HepG2 (cell line): ENCODE results near the gene GNB4.

ENCODE experiments used
- AGO1 ChIP-seq: fragments of 200-400 bp; formaldehyde crosslinking; IDR thresholded peaks from 2 replicates; pipeline ENCODE4 v1.6.1; 2017; ENCODE audit warnings: mild to moderate bottlenecking, low read depth, low read length, moderate library complexity; ENCODE audit not compliant: poor library complexity, severe bottlenecking
- BRCA1 ChIP-seq: sonication (generic); formaldehyde crosslinking; IDR thresholded peaks from 2 replicates; pipeline ENCODE4 v1.4.0; 2020; ENCODE audit warnings: missing genetic modification reagents
- CTCF ChIP-seq: sonication (generic); formaldehyde crosslinking; IDR thresholded peaks from 2 replicates; pipeline ENCODE4 v1.5.0; 2020; ENCODE audit warnings: mild to moderate bottlenecking, missing genetic modification reagents, moderate library complexity
- IKZF1 ChIP-seq: fragments of 450-650 bp; IDR thresholded peaks from 2 replicates; pipeline ENCODE4 v1.7.1; 2016
- MXD4 ChIP-seq: IDR thresholded peaks from 2 replicates; pipeline ENCODE4 v1.6.1; 2016; ENCODE audit warnings: mild to moderate bottlenecking, missing biosample characterization, missing genetic modification reagents
- NR2C2 ChIP-seq: sonication (generic); formaldehyde crosslinking; IDR thresholded peaks from 2 replicates; pipeline ENCODE4 v1.4.0; 2020; ENCODE audit warnings: missing genetic modification reagents, mild to moderate bottlenecking, moderate library complexity, borderline replicate concordance
- RFX3 ChIP-seq: IDR thresholded peaks from 2 replicates; pipeline ENCODE4 v1.6.1; 2016; ENCODE audit warnings: missing biosample characterization, missing genetic modification reagents
- TAF1 ChIP-seq: sonication (generic); formaldehyde crosslinking; IDR thresholded peaks from 2 replicates; pipeline ENCODE4 v1.4.0; 2020; ENCODE audit warnings: missing genetic modification reagents
- TBP ChIP-seq: sonication (generic); formaldehyde crosslinking; IDR thresholded peaks from 2 replicates; pipeline ENCODE4 v1.5.0; 2020; ENCODE audit warnings: missing genetic modification reagents
- ZBTB40 ChIP-seq, 2 experiments: fragments of 450-650 bp in 1 of 2; sonication (generic) in 1 of 2; formaldehyde crosslinking in 1 of 2; IDR thresholded peaks; 2 replicates each; pipeline versions ENCODE4 v1.6.1 to v1.8.0; 2016 to 2022; ENCODE audit warnings: antibody characterized with exemption in 1 of 2, mild to moderate bottlenecking in 1 of 2, missing genetic modification reagents in 1 of 2
- ZBTB43 ChIP-seq: sonication (generic); formaldehyde crosslinking; conservative IDR thresholded peaks from 2 replicates; pipeline ENCODE4 v1.4.0; 2020; ENCODE audit warnings: missing genetic modification reagents
- ZNF816 ChIP-seq: sonication (generic); formaldehyde crosslinking; IDR thresholded peaks from 2 replicates; pipeline ENCODE4 v1.8.0; 2022; ENCODE audit warnings: missing genetic modification reagents, mild to moderate bottlenecking, borderline replicate concordance
- TF ChIP-seq, protein P1 (sequence below), 2 experiments: sonication (generic) in 1 of 2; formaldehyde crosslinking in 1 of 2; IDR thresholded peaks; 2 replicates each; pipeline versions ENCODE4 v1.5.1 to v1.6.1; 2011 to 2020; ENCODE audit warnings: borderline replicate concordance in 1 of 2, low read depth in 1 of 2, low read length in 1 of 2, mild to moderate bottlenecking in 1 of 2, missing genetic modification reagents in 1 of 2, moderate library complexity in 1 of 2

- TF ChIP-seq BRCA1 (no peak), ZBTB43 (CRISPR knock-in tag) (no peak), RFX3 (no peak), TBP (no peak), MXD4 (CRISPR knock-in tag) (no peak), CTCF (no peak), IKZF1 (no peak), ZNF816 (no peak), TAF1 (CRISPR knock-in tag) (no peak), ZBTB40 (IDR thresholded peaks at IDR 0.05) (no peak), ZBTB40 (CRISPR knock-in tag; IDR thresholded peaks at IDR 0.05) (no peak), NR2C2 (no peak), AGO1 (no peak)
- TF ChIP-seq, protein P1, sequence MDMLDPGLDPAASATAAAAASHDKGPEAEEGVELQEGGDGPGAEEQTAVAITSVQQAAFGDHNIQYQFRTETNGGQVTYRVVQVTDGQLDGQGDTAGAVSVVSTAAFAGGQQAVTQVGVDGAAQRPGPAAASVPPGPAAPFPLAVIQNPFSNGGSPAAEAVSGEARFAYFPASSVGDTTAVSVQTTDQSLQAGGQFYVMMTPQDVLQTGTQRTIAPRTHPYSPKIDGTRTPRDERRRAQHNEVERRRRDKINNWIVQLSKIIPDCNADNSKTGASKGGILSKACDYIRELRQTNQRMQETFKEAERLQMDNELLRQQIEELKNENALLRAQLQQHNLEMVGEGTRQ (IDR thresholded peaks at IDR 0.05; ENCODE audit: low read depth, low read length): no peak
- TF ChIP-seq, protein P1 (CRISPR knock-in tag; IDR thresholded peaks at IDR 0.05; ENCODE audit: borderline replicate concordance): no peak
These were observed 44.2 kb upstream of the GNB4 start for GRCh38 chr3:179495483-179495882.
